HS-27A (cell line): ENCODE measurements around the gene BICDL1.
"Not testable (repeated sequence)": the region's sequence is repeated elsewhere in the genome, so short reads cannot be mapped to it uniquely, and the experiment has no call there.

Source experiments
- DNase-seq: peaks from one replicate; pipeline ENCODE4 v3.0.0-alpha.2; 2012; ENCODE audit warnings: low read depth, missing footprints

BICDL1 gene

DNA sequence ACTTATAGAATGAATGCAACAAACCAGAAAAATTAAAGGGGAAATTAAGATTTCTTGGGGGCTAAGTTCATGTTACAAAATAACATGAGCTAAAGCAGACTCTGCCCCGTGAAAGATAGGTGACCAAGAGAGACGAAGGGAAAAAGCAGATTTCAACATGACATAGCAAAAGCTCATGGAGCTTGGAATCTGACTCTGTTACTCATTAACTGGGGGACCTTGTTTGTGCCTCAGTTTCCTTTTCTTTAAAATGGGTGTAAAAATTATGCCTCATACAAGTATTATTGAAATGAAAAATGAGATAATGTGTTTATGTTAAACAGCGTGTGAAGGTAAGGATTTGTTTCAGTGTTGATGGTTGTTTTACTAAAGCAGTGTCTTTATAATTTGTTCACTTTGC lies 11.5 kb downstream of the BICDL1 start:
- no peak for DNase-seq

GRCh38 chr12:120006258-120006975 lies 17.4 kb downstream of the BICDL1 start:
- no peak for DNase-seq

GRCh38 chr12:120007272-120007671 lies 18.2 kb downstream of the BICDL1 start:
- DNase-seq = no peak

GRCh38 chr12:120010661-120011230 lies 21.7 kb downstream of the BICDL1 start:
- no peak for DNase-seq

- DNase-seq = no peak
Measured at GRCh38 chr12:120012067-120012621, 23.1 kb downstream of the BICDL1 start.

GRCh38 chr12:120013659-120014380 lies 24.8 kb downstream of the BICDL1 start:
- DNase-seq = no peak

DNA sequence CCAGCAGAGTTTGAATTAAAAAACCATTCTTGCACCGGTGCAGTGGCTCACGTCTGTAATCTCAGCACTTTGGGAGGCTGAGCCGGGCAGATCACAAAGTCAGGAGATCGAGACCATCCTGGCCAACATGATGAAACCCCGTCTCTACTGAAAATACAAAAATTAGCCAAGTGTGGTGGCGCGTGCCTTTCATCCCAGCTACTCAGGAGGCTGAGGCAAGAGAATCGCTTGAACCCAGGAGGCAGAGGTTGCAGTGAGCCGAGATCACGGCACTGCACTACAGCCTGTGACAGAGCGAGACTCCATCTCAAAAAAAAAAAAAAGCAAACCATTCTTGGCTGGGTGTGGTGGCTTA lies 25.3 kb downstream of the BICDL1 start:
- not testable (repeated sequence) for DNase-seq

DNA sequence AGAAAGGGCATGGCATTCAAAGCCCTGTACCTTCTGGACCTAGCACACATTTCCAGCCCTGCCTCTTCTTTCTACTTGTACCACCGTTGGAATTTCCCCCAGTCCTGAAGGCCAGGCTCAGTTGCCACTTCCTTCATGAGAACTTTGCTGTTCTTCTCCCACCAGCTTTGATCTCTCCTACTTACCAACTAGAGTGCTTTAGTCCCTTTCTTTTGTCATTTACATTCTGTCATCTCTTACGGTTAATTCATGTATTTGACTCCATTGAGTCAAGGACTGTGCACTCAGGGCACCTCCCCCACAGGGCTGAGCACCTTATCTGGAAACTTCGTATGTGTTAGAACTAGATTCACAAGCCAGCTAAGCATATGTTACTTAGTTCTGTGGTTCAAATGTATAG lies 26.3 kb downstream of the BICDL1 start:
- no peak for DNase-seq

- not testable (repeated sequence) for DNase-seq
Measured at GRCh38 chr12:120016199-120016598, 27.2 kb downstream of the BICDL1 start.

DNA sequence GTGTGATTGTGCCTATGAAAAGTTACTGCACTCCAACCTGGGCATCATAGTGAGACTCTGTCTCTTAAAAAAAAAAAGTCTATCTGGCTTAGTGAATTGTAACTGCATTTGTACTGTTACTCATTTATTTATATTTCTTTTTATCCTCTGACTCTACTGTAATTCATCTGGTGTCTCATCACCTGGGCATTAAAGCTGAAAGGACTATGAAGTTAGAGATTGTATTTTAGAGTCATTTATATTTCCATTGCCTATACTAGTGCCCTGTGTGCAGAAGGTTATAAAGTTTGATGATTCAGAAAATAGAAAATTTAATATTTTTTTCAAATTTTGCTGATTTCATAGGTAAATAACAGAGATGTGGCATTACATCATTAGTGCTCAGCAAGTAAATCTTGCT lies 30.2 kb downstream of the BICDL1 start:
- no peak for DNase-seq

DNA sequence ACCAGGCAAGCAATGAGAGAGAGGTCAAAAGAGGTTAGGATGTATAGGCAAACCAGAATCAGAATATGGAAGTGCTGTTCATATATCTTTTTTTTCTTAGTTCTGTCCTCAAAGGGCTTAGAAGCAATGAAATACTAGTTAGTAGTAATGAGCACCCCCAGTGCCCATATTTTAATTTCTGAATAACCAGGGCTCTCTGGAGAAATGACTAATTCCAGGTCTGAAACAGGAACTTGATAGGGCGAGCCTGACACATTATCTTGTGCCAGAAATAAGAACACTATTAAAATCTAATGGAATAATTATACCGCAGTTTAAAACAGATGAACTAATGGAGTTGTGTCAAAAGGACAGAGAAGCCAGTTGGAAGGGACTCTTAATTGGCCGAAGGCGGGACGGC lies 30.9 kb downstream of the BICDL1 start:
- no peak for DNase-seq

DNA sequence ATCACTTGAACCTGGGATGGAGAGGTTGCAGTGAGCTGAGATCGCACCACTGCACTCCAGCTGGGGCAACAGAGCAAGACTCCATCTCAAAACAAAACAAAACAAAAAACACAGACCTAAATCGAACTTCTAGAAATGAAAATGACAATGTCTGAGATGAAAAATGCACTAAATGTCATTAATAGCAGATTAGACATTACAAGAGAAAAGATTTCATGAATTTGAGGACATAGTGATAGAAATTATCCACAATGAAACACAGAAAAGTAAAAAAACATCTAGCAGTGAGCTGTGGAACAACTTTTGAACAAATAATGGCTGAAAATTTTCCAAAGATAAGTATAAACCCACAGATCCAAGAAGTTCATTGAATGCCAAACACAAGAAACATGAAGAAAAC lies 35.2 kb downstream of the BICDL1 start:
- no peak for DNase-seq

DNA sequence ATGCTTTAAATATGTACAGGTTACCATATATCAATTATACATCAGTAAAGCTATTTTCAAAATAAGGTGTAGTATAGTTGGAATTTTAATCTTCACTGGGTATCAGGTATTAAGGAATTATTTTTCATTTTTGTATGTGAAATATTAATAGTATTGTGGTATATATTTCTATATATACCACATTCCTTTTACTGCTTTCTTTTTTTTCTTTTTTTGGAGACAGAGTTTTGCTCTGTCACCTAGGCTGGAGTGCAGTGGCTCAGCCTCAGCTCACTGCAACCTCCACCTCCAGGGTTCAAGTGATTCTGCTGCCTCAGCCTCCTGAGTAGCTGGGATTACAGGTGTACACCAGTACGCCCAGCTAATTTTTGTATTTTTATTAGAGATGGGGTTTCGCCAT lies 36.6 kb downstream of the BICDL1 start:
- no peak for DNase-seq

- no peak for DNase-seq
Measured at GRCh38 chr12:120032242-120032641, 43.2 kb downstream of the BICDL1 start.

GRCh38 chr12:120037851-120038250 lies 48.8 kb downstream of the BICDL1 start:
- no peak for DNase-seq

DNA sequence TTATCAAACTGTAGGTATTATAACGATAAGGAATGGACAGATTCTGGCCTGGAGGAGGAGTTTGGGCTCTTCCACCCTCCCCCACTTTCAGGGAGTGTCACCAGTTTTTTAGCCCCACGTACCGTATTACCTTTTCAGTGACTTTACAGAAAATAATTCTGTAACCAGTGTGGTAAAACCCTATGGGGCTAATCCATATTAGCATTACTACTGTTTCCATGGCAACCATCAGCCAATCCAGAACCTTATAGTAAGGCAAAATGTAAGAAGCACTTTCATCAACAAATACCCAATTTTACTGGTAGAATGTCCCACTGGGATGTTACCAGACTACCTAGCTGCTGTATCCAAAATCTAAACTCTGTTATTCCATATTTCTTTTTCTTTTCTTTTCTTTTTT lies 50.7 kb downstream of the BICDL1 start:
- no peak for DNase-seq

- no peak for DNase-seq
Measured at GRCh38 chr12:120041386-120042231, 52.6 kb downstream of the BICDL1 start.

- not testable (repeated sequence) for DNase-seq
Measured at GRCh38 chr12:120045367-120045766, 56.3 kb downstream of the BICDL1 start.

DNA sequence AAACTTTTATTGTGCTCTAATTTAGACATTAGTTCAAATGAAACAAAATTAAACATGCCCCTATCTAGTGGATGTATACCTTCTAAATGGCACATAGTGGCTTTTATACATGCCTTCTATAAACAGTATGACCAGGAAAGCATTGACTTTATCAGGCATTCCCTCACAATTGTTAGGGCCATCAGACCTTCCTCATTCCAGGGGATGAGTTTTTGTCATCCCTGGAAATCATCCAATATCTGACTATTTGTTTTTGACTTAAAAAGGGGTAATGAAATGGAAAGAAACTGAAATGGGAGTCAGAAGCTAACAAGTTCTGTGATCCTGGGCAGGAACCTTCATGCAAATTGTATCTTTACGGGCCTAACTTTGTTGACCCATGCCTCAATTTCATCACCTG lies 58.0 kb downstream of the BICDL1 start:
- DNase-seq = no peak

GRCh38 chr12:120048263-120048662 lies 59.2 kb downstream of the BICDL1 start:
- DNase-seq = no peak

- DNase-seq = no peak
Measured at GRCh38 chr12:120049426-120049825, 60.4 kb downstream of the BICDL1 start.

GRCh38 chr12:120051535-120051934 lies 62.5 kb downstream of the BICDL1 start:
- DNase-seq = no peak
